ENCODE data around the gene RNF152. TPM values are rescaled to one million over a fixed set of nuclear protein-coding genes. Genes with fewer than 3 reads are reported as not detected.

Gene RNF152
- polyA plus RNA-seq, 1 donor from 2014 or later: 22.9 TPM

DNA sequence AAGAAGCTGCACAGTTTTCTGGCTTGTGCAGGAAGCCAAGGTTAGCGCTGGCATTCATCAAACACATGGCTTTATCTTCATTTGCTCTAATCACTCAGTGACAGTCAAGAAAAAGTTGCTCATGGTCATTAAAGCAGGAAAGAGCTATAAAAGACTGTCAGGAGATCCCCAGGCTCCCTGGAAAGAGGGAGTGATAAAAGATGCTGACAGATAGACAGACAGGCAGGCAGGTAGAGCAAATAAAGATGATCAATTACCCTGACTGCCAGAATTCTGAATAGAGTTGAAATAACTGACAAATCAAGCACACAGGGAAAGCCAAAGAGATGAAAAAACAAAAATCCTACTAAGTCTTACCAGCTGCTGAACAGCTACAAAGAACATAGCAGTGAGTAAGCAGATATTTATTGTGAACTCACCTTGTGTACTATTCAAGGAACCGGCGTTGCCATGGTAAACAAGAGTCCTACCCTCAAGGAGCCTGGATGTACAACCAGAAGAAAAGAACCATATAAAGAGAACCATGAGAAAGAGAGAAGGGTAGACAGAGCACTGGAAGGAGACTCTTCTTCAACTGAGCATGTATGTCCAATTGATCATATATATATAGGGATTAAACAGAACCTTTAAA, 68.0 kb downstream of the RNF152 start:
- Histone ChIP-seq H2AFZ (ENCODE audit: low read depth, low read length) (no peak overlapping the region), H3K9ac (ENCODE audit: low read length) (no peak overlapping the region), H3K4me3 (ENCODE audit: low read length) (peak overlapping the region; percentile 44), H3K9me3 (ENCODE audit: low read length) (no peaks in the 10 kb centered on the region), H3F3A (ENCODE audit: insufficient read depth, low read length, poor library complexity, severe bottlenecking) (peaks cover 4% of the 10 kb centered on the region), H3K9me2 (ENCODE audit: insufficient read depth, low read length) (no peaks in the 10 kb centered on the region), H3K79me2 (replicated peaks; ENCODE audit: insufficient read depth, low read length) (no peaks in the 10 kb centered on the region), H3K27ac (ENCODE audit: low read length) (peak overlapping the region; percentile 62), H3K27me3 (ENCODE audit: insufficient read depth, low read depth, low read length) (no peaks in the 10 kb centered on the region), H4K20me1 (ENCODE audit: insufficient read depth) (no peaks in the 10 kb centered on the region), H3K36me3 (ENCODE audit: insufficient read depth, low read length) (peaks cover 3% of the 10 kb centered on the region), H3K4me2 (ENCODE audit: low read length) (peak overlapping the region; percentile 27)
- TF ChIP-seq EP300 (conservative IDR thresholded peaks at IDR 0.05; ENCODE audit: poor library complexity, severe bottlenecking) (peak; percentile 97), POLR2AphosphoS5 (IDR thresholded peaks at IDR 0.05) (peak; percentile 59), RAD21 (conservative IDR thresholded peaks at IDR 0.05) (no peak), MXI1 (conservative IDR thresholded peaks at IDR 0.05; ENCODE audit: poor library complexity, severe bottlenecking) (peak; percentile 32)

DNA sequence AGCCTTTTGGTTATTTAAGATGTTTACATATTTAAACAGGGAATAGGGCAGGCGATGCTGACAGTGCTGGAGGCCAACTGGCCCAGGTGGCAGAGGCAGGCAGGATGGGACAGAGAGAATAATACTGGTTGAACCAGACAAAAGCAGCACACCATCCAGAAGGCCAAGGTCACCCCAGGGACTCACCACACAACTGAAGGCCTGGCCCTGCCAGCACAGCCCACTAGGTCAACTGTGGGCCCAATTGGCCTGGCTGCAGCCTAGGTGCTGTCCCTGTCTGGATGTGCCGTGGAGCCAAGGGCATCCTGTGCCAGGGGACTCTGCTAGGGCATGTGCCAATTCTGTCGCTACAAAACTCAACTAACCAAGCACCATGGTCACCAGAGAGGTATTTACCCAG, 69.2 kb downstream of the RNF152 start:
- TF ChIP-seq, protein P1, sequence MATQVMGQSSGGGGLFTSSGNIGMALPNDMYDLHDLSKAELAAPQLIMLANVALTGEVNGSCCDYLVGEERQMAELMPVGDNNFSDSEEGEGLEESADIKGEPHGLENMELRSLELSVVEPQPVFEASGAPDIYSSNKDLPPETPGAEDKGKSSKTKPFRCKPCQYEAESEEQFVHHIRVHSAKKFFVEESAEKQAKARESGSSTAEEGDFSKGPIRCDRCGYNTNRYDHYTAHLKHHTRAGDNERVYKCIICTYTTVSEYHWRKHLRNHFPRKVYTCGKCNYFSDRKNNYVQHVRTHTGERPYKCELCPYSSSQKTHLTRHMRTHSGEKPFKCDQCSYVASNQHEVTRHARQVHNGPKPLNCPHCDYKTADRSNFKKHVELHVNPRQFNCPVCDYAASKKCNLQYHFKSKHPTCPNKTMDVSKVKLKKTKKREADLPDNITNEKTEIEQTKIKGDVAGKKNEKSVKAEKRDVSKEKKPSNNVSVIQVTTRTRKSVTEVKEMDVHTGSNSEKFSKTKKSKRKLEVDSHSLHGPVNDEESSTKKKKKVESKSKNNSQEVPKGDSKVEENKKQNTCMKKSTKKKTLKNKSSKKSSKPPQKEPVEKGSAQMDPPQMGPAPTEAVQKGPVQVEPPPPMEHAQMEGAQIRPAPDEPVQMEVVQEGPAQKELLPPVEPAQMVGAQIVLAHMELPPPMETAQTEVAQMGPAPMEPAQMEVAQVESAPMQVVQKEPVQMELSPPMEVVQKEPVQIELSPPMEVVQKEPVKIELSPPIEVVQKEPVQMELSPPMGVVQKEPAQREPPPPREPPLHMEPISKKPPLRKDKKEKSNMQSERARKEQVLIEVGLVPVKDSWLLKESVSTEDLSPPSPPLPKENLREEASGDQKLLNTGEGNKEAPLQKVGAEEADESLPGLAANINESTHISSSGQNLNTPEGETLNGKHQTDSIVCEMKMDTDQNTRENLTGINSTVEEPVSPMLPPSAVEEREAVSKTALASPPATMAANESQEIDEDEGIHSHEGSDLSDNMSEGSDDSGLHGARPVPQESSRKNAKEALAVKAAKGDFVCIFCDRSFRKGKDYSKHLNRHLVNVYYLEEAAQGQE (IDR thresholded peaks at IDR 0.05; ENCODE audit: borderline replicate concordance): no peak
- no peak for TF ChIP-seq EZH2 (IDR thresholded peaks at IDR 0.05; ENCODE audit: borderline replicate concordance, insufficient read depth, low read length, poor library complexity, severe bottlenecking)
- no peak overlapping the region for H2AFZ ChIP-seq (ENCODE audit: low read depth, low read length)
- peaks cover 3% of the 10 kb centered on the region for H3K36me3 ChIP-seq (ENCODE audit: insufficient read depth, low read length)
- no peak overlapping the region for H3K9ac ChIP-seq (ENCODE audit: low read length)
- H3F3A ChIP-seq (ENCODE audit: insufficient read depth, low read length, poor library complexity, severe bottlenecking): peaks cover 4% of the 10 kb centered on the region
- no peaks in the 10 kb centered on the region for H3K27me3 ChIP-seq (ENCODE audit: insufficient read depth, low read depth, low read length)
- peak overlapping the region; percentile 27 for H3K4me2 ChIP-seq (ENCODE audit: low read length)
- no peaks in the 10 kb centered on the region for H4K20me1 ChIP-seq (ENCODE audit: insufficient read depth)
- no peaks in the 10 kb centered on the region for H3K79me2 ChIP-seq (replicated peaks; ENCODE audit: insufficient read depth, low read length)
- no peaks in the 10 kb centered on the region for H3K9me3 ChIP-seq (ENCODE audit: low read length)
- H3K27ac ChIP-seq (ENCODE audit: low read length): peak overlapping the region; percentile 62
- H3K9me2 ChIP-seq (ENCODE audit: insufficient read depth, low read length): no peaks in the 10 kb centered on the region
- H3K4me3 ChIP-seq (ENCODE audit: low read length): peak overlapping the region; percentile 44

DNA sequence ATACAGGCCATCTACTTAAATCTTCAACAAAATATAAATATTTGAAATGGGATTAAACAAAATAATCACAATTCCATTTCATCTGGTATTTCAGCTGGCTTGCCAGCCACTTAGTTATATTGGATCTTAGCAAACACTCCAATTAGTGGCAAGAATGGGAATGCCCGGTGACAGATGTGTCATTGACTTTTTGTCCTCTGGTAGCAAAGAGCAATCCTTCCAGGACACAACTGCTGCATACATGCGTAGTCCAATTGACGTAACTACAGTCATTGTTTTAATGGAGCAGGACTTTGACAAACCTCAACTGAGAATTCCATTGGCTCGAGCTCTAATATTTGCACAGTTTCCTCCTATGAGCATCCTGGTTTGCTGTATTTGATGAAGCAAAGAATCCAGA, 69.9 kb downstream of the RNF152 start:
- TF ChIP-seq EZH2 (IDR thresholded peaks at IDR 0.05; ENCODE audit: borderline replicate concordance, insufficient read depth, low read length, poor library complexity, severe bottlenecking): no peak
- no peak for TF ChIP-seq SMC3 (conservative IDR thresholded peaks at IDR 0.05; ENCODE audit: poor library complexity)
- TF ChIP-seq EP300 (conservative IDR thresholded peaks at IDR 0.05; ENCODE audit: poor library complexity, severe bottlenecking): no peak
- TF ChIP-seq, protein P2, sequence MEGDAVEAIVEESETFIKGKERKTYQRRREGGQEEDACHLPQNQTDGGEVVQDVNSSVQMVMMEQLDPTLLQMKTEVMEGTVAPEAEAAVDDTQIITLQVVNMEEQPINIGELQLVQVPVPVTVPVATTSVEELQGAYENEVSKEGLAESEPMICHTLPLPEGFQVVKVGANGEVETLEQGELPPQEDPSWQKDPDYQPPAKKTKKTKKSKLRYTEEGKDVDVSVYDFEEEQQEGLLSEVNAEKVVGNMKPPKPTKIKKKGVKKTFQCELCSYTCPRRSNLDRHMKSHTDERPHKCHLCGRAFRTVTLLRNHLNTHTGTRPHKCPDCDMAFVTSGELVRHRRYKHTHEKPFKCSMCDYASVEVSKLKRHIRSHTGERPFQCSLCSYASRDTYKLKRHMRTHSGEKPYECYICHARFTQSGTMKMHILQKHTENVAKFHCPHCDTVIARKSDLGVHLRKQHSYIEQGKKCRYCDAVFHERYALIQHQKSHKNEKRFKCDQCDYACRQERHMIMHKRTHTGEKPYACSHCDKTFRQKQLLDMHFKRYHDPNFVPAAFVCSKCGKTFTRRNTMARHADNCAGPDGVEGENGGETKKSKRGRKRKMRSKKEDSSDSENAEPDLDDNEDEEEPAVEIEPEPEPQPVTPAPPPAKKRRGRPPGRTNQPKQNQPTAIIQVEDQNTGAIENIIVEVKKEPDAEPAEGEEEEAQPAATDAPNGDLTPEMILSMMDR (IDR thresholded peaks at IDR 0.05; ENCODE audit: poor library complexity, severe bottlenecking): no peak
- TF ChIP-seq MXI1 (conservative IDR thresholded peaks at IDR 0.05; ENCODE audit: poor library complexity, severe bottlenecking): no peak
- no peak for TF ChIP-seq RAD21 (conservative IDR thresholded peaks at IDR 0.05)
- TF ChIP-seq POLR2AphosphoS5 (IDR thresholded peaks at IDR 0.05): no peak
- TF ChIP-seq, protein P1 (IDR thresholded peaks at IDR 0.05; ENCODE audit: borderline replicate concordance): no peak
- no peak for TF ChIP-seq TAF1 (IDR thresholded peaks at IDR 0.05; ENCODE audit: low read depth)
- Histone ChIP-seq H3K79me2 (replicated peaks; ENCODE audit: insufficient read depth, low read length) (no peaks in the 10 kb centered on the region), H4K20me1 (ENCODE audit: insufficient read depth) (no peaks in the 10 kb centered on the region)

More for the DNA sequence above, 69.9 kb downstream of the RNF152 start:
- Histone ChIP-seq H3K9ac (ENCODE audit: low read length) (no peak overlapping the region), H3K27me3 (ENCODE audit: insufficient read depth, low read depth, low read length) (no peaks in the 10 kb centered on the region), H2AFZ (ENCODE audit: low read depth, low read length) (no peak overlapping the region), H3K27ac (ENCODE audit: low read length) (no peak overlapping the region), H3K9me3 (ENCODE audit: low read length) (no peaks in the 10 kb centered on the region), H3K4me2 (ENCODE audit: low read length) (no peak overlapping the region), H3K4me3 (ENCODE audit: low read length) (no peak overlapping the region), H3K9me2 (ENCODE audit: insufficient read depth, low read length) (no peaks in the 10 kb centered on the region), H3K36me3 (ENCODE audit: insufficient read depth, low read length) (peaks cover 3% of the 10 kb centered on the region), H3F3A (ENCODE audit: insufficient read depth, low read length, poor library complexity, severe bottlenecking) (peaks cover 4% of the 10 kb centered on the region)
